Nephron progenitor cell (in vitro differentiated cells): Measurements from ENCODE around the gene FAM90A1.
"Not testable (repeated sequence)": the region's sequence is repeated elsewhere in the genome, so short reads cannot be mapped to it uniquely, and the experiment has no call there.

Experiments used
- DNase-seq: peaks from one replicate; pipeline ENCODE4 v3.0.0; 2021
- H3K27ac Mint-ChIP-seq: 2 replicates; pipeline ENCODE4 v1.8.0; 2021; ENCODE audit warnings: mild to moderate bottlenecking, moderate library complexity, mixed read lengths
- H3K27me3 Mint-ChIP-seq: 2 replicates; pipeline ENCODE4 v1.8.0; 2021; ENCODE audit warnings: mild to moderate bottlenecking, low read depth, mixed read lengths; ENCODE audit not compliant: poor library complexity
- H3K36me3 Mint-ChIP-seq: 2 replicates; pipeline ENCODE4 v1.8.0; 2021; ENCODE audit warnings: low read depth, mixed read lengths
- H3K4me1 Mint-ChIP-seq: 2 replicates; pipeline ENCODE4 v1.8.0; 2021; ENCODE audit warnings: mixed read lengths
- H3K4me3 Mint-ChIP-seq: 2 replicates; pipeline ENCODE4 v1.8.0; 2021; ENCODE audit warnings: mild to moderate bottlenecking, moderate library complexity, mixed read lengths
- H3K9me3 Mint-ChIP-seq: 2 replicates; pipeline ENCODE4 v1.8.0; 2021; ENCODE audit warnings: mild to moderate bottlenecking, moderate library complexity, mixed read lengths

FAM90A1 gene, protein sequence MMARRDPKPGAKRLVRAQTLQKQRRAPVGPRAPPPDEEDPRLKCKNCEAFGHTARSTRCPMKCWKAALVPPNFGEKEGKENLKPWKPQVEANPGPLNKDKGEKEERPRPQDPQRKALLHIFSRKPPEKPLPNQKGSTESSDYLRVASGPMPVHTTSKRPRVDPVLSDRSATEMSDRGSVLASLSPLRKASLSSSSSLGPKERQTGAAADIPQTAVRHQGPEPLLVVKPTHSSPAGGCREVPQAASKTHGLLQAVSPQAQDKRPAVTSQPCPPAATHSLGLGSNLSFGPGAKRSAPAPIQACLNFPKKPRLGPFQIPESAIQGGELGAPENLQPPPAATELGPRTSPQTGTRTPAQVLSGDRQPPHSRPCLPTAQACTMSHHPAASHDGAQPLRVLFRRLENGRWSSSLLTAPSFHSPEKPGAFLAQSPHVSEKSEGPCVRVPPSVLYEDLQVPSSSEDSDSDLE

GRCh38 chr12:8226992-8227731, at the start of gene FAM90A1:
FAM90A1 (minus strand) TSS chr12:8227618; CDS start chr12:8224832, 2,786 bp downstream.
- DNase-seq, H3K27me3 Mint-ChIP-seq: not testable (repeated sequence)
- Mint-ChIP-seq H3K4me3 (peak within 1 kb of the TSS; percentile 40), H3K36me3 (peaks cover 13% of the 10 kb centered on the region), H3K9me3 (peaks cover 28% of the 10 kb centered on the region), H3K27ac (peak within 1 kb of the TSS; percentile 33), H3K4me1 (peaks cover 21% of the 10 kb centered on the region)

GRCh38 chr12:8276397-8276796, 49.0 kb upstream of the FAM90A1 start:
- H3K27ac Mint-ChIP-seq, H3K9me3 Mint-ChIP-seq, DNase-seq, H3K27me3 Mint-ChIP-seq, H3K4me1 Mint-ChIP-seq, H3K36me3 Mint-ChIP-seq, H3K4me3 Mint-ChIP-seq: not testable (repeated sequence)

GRCh38 chr12:8266706-8267105, 39.3 kb upstream of the FAM90A1 start:
- not testable (repeated sequence) for DNase-seq, H3K36me3 Mint-ChIP-seq, H3K4me3 Mint-ChIP-seq, H3K27me3 Mint-ChIP-seq, H3K4me1 Mint-ChIP-seq, H3K27ac Mint-ChIP-seq
- H3K9me3 Mint-ChIP-seq = peaks cover 13% of the 10 kb centered on the region

GRCh38 chr12:8264236-8264635, 36.8 kb upstream of the FAM90A1 start:
- H3K4me1 Mint-ChIP-seq, DNase-seq, H3K27ac Mint-ChIP-seq, H3K4me3 Mint-ChIP-seq, H3K27me3 Mint-ChIP-seq, H3K36me3 Mint-ChIP-seq, H3K9me3 Mint-ChIP-seq: not testable (repeated sequence)

DNA sequence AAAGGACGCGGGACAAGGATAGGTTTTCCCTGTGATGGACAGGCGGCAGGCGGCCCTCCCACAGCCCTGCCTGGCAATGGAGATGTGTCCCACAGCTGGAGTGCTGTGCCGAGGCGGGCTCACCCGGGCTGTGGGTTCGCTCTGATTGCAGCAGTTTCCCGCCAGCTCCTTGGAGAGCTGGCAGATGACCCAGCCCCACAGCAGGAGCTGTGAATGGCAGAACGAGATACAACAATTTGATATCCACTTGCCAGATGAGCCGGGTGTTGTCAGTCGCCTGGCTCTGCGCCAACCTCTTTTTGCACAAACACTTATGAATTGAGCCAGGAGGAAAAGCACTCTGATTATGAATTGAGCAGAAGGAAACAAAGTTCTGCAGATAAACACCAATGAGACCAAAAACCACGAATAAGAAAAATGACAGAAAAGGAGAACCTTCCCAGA, 33.7 kb upstream of the FAM90A1 start:
- not testable (repeated sequence) for H3K9me3 Mint-ChIP-seq, DNase-seq, H3K36me3 Mint-ChIP-seq, H3K4me1 Mint-ChIP-seq, H3K27ac Mint-ChIP-seq, H3K4me3 Mint-ChIP-seq
- H3K27me3 Mint-ChIP-seq = peaks cover 14% of the 10 kb centered on the region

DNA sequence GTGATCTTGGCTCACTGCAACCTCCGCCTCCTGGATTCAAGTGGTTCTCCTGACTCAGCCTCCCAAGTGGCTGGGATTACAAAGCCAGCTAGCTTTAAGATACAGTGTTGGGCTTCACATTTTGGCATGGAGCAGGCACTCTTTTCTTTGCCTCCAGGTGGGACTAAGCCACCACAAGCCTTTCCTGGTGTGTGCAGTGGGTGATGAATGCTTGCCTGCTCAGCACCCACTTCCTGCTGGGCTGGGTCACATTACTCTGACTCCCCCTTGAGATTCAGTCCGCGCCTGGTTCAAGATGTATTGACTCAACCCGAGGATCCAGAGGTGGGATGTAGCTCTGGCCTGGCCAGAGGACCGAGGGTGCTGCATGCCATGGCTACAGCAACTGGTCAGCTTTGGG, 28.9 kb upstream of the FAM90A1 start:
- not testable (repeated sequence) for H3K36me3 Mint-ChIP-seq, DNase-seq, H3K4me3 Mint-ChIP-seq, H3K4me1 Mint-ChIP-seq, H3K9me3 Mint-ChIP-seq
- H3K27ac Mint-ChIP-seq = peak overlapping the region; percentile 18
- H3K27me3 Mint-ChIP-seq = peaks cover 11% of the 10 kb centered on the region

- DNase-seq, H3K9me3 Mint-ChIP-seq, H3K27ac Mint-ChIP-seq, H3K27me3 Mint-ChIP-seq, H3K4me1 Mint-ChIP-seq, H3K4me3 Mint-ChIP-seq, H3K36me3 Mint-ChIP-seq: not testable (repeated sequence)
These were observed 27.3 kb upstream of the FAM90A1 start for GRCh38 chr12:8254705-8255104.

DNA sequence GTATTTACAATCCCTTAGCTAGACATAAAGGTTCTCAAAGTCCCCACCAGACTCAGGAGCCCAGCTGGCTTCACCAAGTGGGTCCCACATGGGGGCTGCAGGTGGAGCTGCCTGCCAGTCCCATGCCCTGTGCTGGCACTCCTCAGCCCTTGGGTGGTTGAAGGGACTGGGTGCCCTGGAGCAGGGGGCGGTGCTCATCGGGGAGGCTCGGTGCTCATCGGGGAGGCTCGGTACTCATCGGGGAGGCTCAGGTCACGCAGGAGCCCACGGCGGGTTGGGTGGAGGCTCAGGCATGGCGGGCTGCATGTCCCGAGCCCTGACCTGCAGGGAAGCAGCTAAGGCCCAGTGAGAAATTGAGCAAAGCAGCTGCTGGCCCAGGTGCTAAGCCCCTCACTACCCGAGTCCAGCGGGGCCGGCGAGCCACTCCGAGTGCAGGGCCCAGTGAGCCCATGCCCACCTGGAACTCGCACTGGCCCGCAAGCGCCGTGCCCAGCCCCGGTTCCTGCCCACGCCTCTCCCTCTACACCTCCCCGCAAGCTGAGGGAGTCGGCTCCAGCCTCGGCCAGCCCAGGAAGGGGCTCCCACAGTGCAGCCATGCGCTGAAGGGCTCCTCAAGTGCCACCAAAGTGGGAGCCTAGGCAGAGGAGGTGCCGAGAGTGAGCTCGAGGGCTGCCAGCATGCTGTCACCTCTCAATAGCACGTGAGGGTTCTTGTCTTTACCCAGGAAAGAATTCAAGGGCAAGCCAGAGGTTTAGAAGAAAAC, 24.8 kb upstream of the FAM90A1 start:
- not testable (repeated sequence) for H3K27me3 Mint-ChIP-seq, H3K9me3 Mint-ChIP-seq, H3K27ac Mint-ChIP-seq, DNase-seq, H3K36me3 Mint-ChIP-seq, H3K4me3 Mint-ChIP-seq
- peaks cover 15% of the 10 kb centered on the region for H3K4me1 Mint-ChIP-seq

DNA sequence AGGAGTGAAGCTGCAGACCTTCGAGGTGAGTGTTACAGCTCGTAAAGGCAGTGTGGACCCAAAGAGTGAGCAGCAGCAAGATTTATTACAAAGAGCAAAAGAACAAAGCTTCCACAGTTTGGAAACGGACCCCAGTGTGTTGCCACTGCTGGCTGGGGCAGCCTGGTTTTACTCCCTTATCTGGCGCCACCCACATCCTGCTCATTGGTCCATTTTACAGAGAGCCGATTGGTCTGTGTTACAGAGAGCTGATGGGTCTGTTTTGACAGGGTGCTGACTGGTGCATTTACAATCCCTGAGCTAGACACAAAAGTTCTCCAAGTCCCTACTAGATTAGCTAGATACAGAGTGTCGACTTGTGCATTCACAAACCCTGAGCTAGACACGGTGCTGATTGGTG, 24.2 kb upstream of the FAM90A1 start:
- Mint-ChIP-seq H3K4me1 (peaks cover 15% of the 10 kb centered on the region), H3K27ac (peak overlapping the region; percentile 81)
- not testable (repeated sequence) for H3K4me3 Mint-ChIP-seq, H3K36me3 Mint-ChIP-seq, H3K9me3 Mint-ChIP-seq, H3K27me3 Mint-ChIP-seq
- DNase-seq = peak; percentile 12

GRCh38 chr12:8246941-8247535, 19.6 kb upstream of the FAM90A1 start:
- H3K27ac Mint-ChIP-seq, H3K4me3 Mint-ChIP-seq, H3K9me3 Mint-ChIP-seq, H3K27me3 Mint-ChIP-seq, H3K36me3 Mint-ChIP-seq, DNase-seq: not testable (repeated sequence)
- peaks cover 32% of the 10 kb centered on the region for H3K4me1 Mint-ChIP-seq

DNA sequence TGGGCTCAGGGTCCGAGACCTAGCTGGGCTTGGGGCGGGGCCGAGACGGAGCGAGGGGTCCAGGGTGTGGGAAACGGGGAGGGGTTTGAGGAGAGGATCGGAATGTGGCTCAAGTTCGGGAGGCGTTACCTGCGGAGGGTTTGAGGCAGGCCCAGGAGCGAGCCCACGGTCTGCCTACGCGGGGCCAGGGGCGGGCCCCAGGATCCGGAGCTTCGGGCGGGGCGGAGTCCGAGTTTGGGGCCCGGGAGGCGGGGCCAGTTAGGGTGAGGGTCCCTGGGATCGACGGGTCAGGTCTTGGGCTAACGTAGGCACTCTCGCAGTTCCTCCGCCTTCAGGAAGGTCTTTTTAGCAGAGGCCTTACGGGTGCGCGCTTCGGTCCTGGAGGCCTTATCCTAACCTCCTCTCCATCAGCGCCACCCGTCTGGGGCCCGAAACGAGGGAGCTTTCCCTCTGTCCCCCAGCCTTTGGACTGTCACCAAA, 16.3 kb upstream of the FAM90A1 start:
- not testable (repeated sequence) for DNase-seq, H3K9me3 Mint-ChIP-seq, H3K36me3 Mint-ChIP-seq, H3K27me3 Mint-ChIP-seq
- peak overlapping the region; percentile 91 for H3K4me3 Mint-ChIP-seq
- peaks cover 21% of the 10 kb centered on the region for H3K4me1 Mint-ChIP-seq
- H3K27ac Mint-ChIP-seq = peak overlapping the region; percentile 71

DNA sequence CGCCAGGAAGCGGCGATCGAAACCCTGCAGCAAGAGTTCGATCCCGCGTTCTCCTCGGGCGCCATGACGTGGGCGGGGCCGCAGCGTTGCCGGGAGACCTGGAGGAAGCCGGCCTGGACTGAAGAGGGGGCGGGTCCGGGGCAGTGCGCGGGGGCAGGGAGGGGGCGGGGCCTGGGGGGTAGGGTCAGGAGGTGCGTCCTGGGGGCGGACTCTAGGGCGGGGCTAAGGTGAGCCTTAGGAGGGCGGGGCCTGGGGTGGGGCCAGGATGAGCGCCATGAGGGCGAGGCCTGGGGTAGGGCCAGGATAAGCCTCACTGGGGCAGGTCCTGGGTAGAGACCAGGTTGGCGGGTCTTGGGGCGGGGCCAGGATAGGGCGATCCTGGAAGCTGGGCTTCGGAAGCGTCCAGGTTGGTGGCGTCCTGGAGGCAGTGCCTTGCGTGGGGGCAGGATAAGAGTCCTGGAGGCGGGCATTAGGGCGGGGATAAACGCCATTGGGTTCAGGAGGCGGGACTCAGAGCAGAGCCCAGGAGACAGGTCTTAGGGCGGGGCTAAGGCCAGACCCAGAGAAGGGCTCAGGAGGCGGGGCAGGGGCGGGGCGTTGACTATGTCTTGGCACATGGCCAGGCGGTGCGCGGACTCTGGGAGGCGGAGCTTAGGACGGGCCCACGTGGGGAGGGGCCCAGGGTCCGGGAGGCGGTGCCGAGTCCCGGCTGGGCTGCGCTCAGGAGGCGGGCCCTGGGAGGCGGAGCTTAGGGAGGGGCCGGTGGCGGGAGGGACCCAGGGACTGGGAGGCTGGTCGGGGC, 15.7 kb upstream of the FAM90A1 start:
- Mint-ChIP-seq H3K4me1 (peaks cover 17% of the 10 kb centered on the region), H3K27ac (peak overlapping the region; percentile 99), H3K4me3 (peak overlapping the region; percentile 91)
- H3K27me3 Mint-ChIP-seq, H3K9me3 Mint-ChIP-seq, H3K36me3 Mint-ChIP-seq: not testable (repeated sequence)
- DNase-seq = peak; percentile 100

- not testable (repeated sequence) for H3K27me3 Mint-ChIP-seq, H3K27ac Mint-ChIP-seq, H3K9me3 Mint-ChIP-seq, H3K36me3 Mint-ChIP-seq, DNase-seq
- Mint-ChIP-seq H3K4me3 (peak overlapping the region; percentile 91), H3K4me1 (peaks cover 17% of the 10 kb centered on the region)
These were observed 15.1 kb upstream of the FAM90A1 start for GRCh38 chr12:8242622-8242879.
